Smooth muscle cell (in vitro differentiated cells): ENCODE data around the gene SPATA13. TPM values are rescaled to one million over a fixed set of nuclear protein-coding genes. Genes with fewer than 3 reads are reported as not detected.

Experiments used
- DNase-seq: peaks from one replicate; lab custom pipeline; 2025; ENCODE audit not compliant: unreplicated experiment; lab: John Stamatoyannopoulos, UW
- H2AFZ ChIP-seq: fragments of 200-600 bp; sonication (generic); 2 replicates; pipeline ENCODE4 v1.6.0; 2016; ENCODE audit warnings: antibody characterized with exemption, low read depth, mild to moderate bottlenecking
- H3F3A ChIP-seq: fragments of 200-600 bp; sonication (generic); 2 replicates; pipeline ENCODE4 v1.6.0; 2017; ENCODE audit warnings: antibody characterized with exemption, low read depth
- H3K27ac ChIP-seq: fragments of 200-600 bp; sonication (generic); 2 replicates; pipeline ENCODE4 v1.5.1; 2016; ENCODE audit warnings: low read depth, mild to moderate bottlenecking
- H3K27me3 ChIP-seq: fragments of 200-600 bp; sonication (generic); 2 replicates; pipeline ENCODE4 v1.6.1; 2016; ENCODE audit warnings: low read depth, mild to moderate bottlenecking
- H3K36me3 ChIP-seq: fragments of 200-600 bp; sonication (generic); 2 replicates; pipeline ENCODE4 v1.5.1; 2016; ENCODE audit warnings: low read depth
- H3K4me1 ChIP-seq: fragments of 200-600 bp; sonication (generic); 2 replicates; pipeline ENCODE4 v1.5.1; 2016; ENCODE audit warnings: low read depth
- H3K4me2 ChIP-seq: fragments of 200-600 bp; sonication (generic); 2 replicates; pipeline ENCODE4 v1.6.0; 2016; ENCODE audit warnings: mild to moderate bottlenecking
- H3K4me3 ChIP-seq: fragments of 200-600 bp; sonication (generic); 2 replicates; pipeline ENCODE4 v1.5.1; 2016; ENCODE audit warnings: mild to moderate bottlenecking
- H3K79me2 ChIP-seq: fragments of 200-600 bp; sonication (generic); 2 replicates; pipeline ENCODE4 v1.6.0; 2016; ENCODE audit warnings: low read depth, mild to moderate bottlenecking
- H3K9ac ChIP-seq: fragments of 200-600 bp; sonication (generic); 2 replicates; pipeline ENCODE4 v1.6.0; 2016; ENCODE audit warnings: low read depth
- H3K9me3 ChIP-seq: fragments of 200-600 bp; sonication (generic); replicated peaks from 2 replicates; pipeline ENCODE4 v1.5.1; 2016; ENCODE audit warnings: low read depth
- H4K20me1 ChIP-seq: fragments of 200-600 bp; sonication (generic); 2 replicates; pipeline ENCODE4 v1.6.0; 2016; ENCODE audit warnings: low read depth
- WGBS: methylation state at CpG from one replicate; pipeline ENCODE4 v1.1.7; 2016; ENCODE audit warnings: low lambda C conversion rate; 5-methylcytosine and 5-hydroxymethylcytosine counted together
- polyA plus RNA-seq: library from polyadenylated mRNA; unstranded; fragments of >200 nt; fragmentation: Nextera tagmentation; extraction: Ambion mirVana; gene quantifications from 2 replicates; pipeline ENCODE4 v1.2.1, GENCODE V29; 2016
- total RNA-seq: library from RNA; depleted of rRNA; stranded (reverse); fragments of >200 nt; gene quantifications from 2 replicates; pipeline ENCODE4 v1.2.3, GENCODE V29; 2014
- TF ChIP-seq, protein P1 (sequence below): fragments of 200-600 bp; sonication (generic); IDR thresholded peaks from 2 replicates; pipeline ENCODE4 v1.5.1; 2017; ENCODE audit warnings: borderline replicate concordance, mild to moderate bottlenecking, antibody characterized with exemption; ENCODE audit not compliant: insufficient read depth, poor library complexity, severe bottlenecking

The SPATA13 gene
- total and polyA plus RNA-seq, 2 experiments from 2014 or later = 7.1 to 16.6 TPM

DNA sequence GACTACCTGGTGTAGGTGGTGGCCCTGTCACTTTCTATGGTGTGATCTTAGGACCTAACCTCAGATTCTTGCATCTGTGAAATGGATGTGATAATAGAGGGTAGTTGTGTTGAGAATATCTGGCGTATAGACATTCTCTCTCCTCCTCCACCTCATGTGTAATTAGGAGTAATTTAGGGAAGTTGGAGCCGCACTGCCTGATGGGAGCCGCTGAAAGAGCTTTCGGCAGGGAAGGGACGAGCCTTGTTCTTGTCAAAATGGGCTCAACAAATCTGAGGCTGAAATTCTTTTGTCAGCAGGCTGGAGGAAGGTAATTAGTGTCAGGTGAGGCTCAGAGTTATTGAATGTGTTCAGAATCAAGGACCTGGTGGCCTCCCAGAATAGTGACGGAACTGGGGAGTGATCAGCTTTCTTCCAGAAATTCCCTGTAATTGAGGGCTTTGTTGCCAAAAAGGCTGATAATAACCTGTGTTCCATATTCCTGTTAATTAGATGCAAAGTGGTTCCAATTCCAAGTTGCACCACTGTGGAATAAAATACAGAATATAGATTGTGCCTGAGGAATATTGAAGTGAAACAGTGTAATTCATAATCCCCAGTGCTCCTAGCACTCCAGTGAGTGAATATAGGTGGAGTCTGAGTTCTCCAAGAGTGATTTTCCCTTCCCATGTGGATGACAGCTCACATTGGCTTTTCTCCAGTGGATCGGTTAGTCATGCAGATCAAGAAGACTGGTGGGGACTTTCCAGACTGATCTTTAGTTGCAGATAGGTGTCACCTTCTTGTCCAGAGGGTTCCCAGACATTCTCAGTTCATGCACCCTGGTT, 47.5 kb downstream of the SPATA13 start:
- no peaks in the 10 kb centered on the region for H3K9me3 ChIP-seq
- no peaks in the 10 kb centered on the region for H3K36me3 ChIP-seq
- no peak for DNase-seq
- H3K27me3 ChIP-seq = no peaks in the 10 kb centered on the region
- H3K4me3 ChIP-seq = no peak overlapping the region
- no peak overlapping the region for H2AFZ ChIP-seq
- H4K20me1 ChIP-seq = no peaks in the 10 kb centered on the region
- TF ChIP-seq, protein P1, sequence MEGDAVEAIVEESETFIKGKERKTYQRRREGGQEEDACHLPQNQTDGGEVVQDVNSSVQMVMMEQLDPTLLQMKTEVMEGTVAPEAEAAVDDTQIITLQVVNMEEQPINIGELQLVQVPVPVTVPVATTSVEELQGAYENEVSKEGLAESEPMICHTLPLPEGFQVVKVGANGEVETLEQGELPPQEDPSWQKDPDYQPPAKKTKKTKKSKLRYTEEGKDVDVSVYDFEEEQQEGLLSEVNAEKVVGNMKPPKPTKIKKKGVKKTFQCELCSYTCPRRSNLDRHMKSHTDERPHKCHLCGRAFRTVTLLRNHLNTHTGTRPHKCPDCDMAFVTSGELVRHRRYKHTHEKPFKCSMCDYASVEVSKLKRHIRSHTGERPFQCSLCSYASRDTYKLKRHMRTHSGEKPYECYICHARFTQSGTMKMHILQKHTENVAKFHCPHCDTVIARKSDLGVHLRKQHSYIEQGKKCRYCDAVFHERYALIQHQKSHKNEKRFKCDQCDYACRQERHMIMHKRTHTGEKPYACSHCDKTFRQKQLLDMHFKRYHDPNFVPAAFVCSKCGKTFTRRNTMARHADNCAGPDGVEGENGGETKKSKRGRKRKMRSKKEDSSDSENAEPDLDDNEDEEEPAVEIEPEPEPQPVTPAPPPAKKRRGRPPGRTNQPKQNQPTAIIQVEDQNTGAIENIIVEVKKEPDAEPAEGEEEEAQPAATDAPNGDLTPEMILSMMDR = no peak
- H3K4me2 ChIP-seq = no peak overlapping the region
- H3F3A ChIP-seq = no peaks in the 10 kb centered on the region
- no peak overlapping the region for H3K27ac ChIP-seq
- no peak overlapping the region for H3K9ac ChIP-seq
- 53% methylated on average over 7 of the region's 7 CpGs for WGBS
- no peaks in the 10 kb centered on the region for H3K4me1 ChIP-seq
- H3K79me2 ChIP-seq = no peaks in the 10 kb centered on the region

DNA sequence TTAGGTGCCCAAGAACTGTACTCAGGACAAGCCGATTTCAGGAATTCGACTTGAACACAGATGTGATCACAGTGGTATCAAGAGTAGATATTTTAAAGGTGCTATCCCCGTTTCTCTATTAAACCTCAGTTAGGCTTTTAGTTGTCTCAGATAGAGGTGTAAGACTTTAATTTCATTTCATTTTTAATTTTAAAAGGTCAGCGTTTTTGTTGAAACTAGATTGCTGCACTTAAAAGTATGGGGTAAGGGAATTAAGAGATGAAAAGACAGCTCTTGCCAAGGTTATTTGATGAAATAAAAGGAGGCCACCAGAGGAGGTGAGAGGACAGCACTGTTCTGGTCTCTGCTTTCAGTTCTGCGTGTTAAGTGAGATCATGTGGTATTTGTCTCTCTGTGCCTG, 48.6 kb downstream of the SPATA13 start:
- Histone ChIP-seq H3K36me3 (no peaks in the 10 kb centered on the region), H3K4me1 (no peaks in the 10 kb centered on the region), H3F3A (no peaks in the 10 kb centered on the region), H3K4me3 (no peak overlapping the region), H3K79me2 (no peaks in the 10 kb centered on the region), H2AFZ (no peak overlapping the region), H4K20me1 (no peaks in the 10 kb centered on the region), H3K27me3 (no peaks in the 10 kb centered on the region), H3K4me2 (no peak overlapping the region), H3K27ac (no peak overlapping the region), H3K9me3 (no peaks in the 10 kb centered on the region), H3K9ac (no peak overlapping the region)
- 90% methylated on average over 5 of the region's 5 CpGs for WGBS
- no peak for DNase-seq
- TF ChIP-seq, protein P1 = no peak

DNA sequence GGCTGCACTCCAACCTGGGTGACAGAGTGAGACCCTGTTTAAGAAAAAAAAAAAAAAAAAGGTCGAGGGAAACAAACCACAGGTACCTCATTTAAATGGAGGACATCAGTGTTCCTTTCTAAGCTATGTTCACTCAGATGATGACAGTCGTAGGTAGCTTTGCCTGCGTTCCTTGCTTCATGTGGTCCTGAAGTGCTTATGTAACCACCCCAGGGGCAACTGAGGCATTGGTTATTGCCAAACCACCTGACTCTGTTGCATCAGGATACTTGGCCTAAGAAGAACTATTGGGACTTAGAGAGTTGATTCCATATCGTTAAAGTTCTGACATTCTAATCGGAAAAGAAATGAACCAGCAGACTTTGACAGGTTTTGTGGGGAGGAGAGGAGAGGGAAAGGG, 51.7 kb downstream of the SPATA13 start:
- Histone ChIP-seq H3K27me3 (no peaks in the 10 kb centered on the region), H3K4me3 (no peak overlapping the region), H3K27ac (no peak overlapping the region), H3K4me2 (no peak overlapping the region), H3K9ac (no peak overlapping the region), H3K4me1 (peaks cover 6% of the 10 kb centered on the region), H3K36me3 (no peaks in the 10 kb centered on the region), H3K9me3 (no peaks in the 10 kb centered on the region), H4K20me1 (no peaks in the 10 kb centered on the region), H2AFZ (no peak overlapping the region), H3F3A (no peaks in the 10 kb centered on the region), H3K79me2 (no peaks in the 10 kb centered on the region)
- 92% methylated on average over 5 of the region's 5 CpGs for WGBS
- TF ChIP-seq, protein P1 = no peak
- no peak for DNase-seq

DNA sequence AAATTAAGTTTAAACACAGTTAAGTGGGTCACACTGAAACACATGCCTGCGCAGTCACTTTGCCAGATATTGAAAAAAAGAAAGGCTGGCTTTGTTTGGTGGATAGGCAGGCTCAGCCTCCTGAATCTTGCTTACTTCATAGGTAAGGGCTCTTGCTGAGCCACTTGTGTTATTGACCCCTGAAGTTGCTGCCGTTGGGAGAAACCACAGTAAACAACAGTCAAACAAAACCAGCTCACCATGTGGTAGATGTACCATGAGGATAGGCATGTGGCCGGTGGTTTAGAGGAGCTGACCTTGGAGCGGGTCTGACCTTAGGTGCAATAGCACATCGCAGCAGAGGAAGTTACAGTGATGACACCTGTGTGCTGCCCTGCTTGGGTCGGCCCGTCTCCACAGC, 52.2 kb downstream of the SPATA13 start:
- no peak for DNase-seq

More for the DNA sequence above, 52.2 kb downstream of the SPATA13 start:
- Histone ChIP-seq H3K36me3 (no peaks in the 10 kb centered on the region), H3K27ac (no peak overlapping the region), H4K20me1 (no peaks in the 10 kb centered on the region), H3K9me3 (no peaks in the 10 kb centered on the region), H3K4me3 (no peak overlapping the region), H3K4me1 (peaks cover 6% of the 10 kb centered on the region), H3K9ac (no peak overlapping the region), H3F3A (no peaks in the 10 kb centered on the region), H2AFZ (no peak overlapping the region), H3K79me2 (no peaks in the 10 kb centered on the region), H3K4me2 (no peak overlapping the region), H3K27me3 (no peaks in the 10 kb centered on the region)
- 87% methylated on average over 7 of the region's 7 CpGs for WGBS
- TF ChIP-seq, protein P1 = no peak
